GM18511 (cell line): Measurements from ENCODE around the gene ECPAS.
A peak's percentile ranks its signal among the peaks of the same experiment; 100 is the strongest.
"Not testable (repeated sequence)": the region's sequence is repeated elsewhere in the genome, so short reads cannot be mapped to it uniquely, and the experiment has no call there.

Source experiments
- ATAC-seq: cut with Tn5 transposase; IDR thresholded peaks from one replicate; pipeline ENCODE4 v1.9.1; 2021; ENCODE audit warnings: mild to moderate bottlenecking, moderate library complexity; ENCODE audit not compliant: unreplicated experiment

Gene ECPAS

DNA sequence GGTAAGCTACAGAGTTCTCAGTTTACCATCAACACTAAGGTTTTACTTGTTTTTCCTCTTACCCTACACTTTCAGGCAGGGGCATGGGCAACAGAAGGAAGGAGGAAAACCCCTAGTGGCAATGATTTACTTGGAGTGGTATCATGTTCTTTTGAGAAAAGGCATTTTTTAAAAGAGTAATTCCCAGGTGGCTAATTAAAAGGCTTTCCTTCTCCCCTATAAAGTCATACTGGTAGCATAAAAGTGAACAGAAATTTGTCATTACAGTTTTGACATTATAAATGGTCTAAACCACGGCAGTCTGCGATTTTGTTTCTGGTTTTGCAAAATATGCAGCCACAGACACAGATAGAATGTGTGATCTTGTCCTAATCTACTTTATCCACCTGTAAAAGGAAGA lies 123.3 kb downstream of the ECPAS start:
- ATAC-seq = peak; percentile 61

- ATAC-seq = no peak
Observed at GRCh38 chr9:111356481-111357244, 127.5 kb downstream of the ECPAS start.

GRCh38 chr9:111352545-111352944 lies 131.6 kb downstream of the ECPAS start:
- ATAC-seq = no peak

- no peak for ATAC-seq
Observed at GRCh38 chr9:111350556-111350955, 133.6 kb downstream of the ECPAS start.

- no peak for ATAC-seq
Observed at GRCh38 chr9:111349766-111350165, 134.4 kb downstream of the ECPAS start.

DNA sequence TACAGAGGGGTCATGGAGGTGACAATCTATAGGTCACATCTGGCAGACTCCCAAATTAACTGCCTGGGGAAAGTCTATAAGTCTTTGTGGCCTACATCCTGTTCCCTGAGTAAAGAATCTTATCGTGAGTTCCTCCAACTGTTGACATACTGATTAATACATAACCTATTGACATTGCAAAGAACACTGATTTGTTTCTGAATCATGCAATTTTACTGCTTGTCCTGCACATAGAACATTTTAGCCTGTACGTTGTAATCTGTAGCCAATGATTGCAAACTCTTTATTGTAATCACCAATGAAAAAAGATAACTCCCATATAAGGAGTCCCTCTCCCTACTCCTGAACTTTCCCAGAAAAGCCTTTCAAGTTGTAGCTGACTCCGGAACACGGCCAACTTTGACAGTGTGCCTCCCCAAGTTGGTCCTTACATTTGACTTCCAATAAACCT lies 135.3 kb downstream of the ECPAS start:
- ATAC-seq = no peak

- not testable (repeated sequence) for ATAC-seq
Observed at GRCh38 chr9:111334318-111334863, 149.8 kb downstream of the ECPAS start.

- ATAC-seq = no peak
Observed at GRCh38 chr9:111330124-111330523, 154.1 kb downstream of the ECPAS start, which contains the start of gene OR2K2. Gene OR2K2, minus strand, starts transcription at chr9:111330224. Its CDS starts 1,791 bp downstream, at chr9:111328433.

- no peak for ATAC-seq
Observed at GRCh38 chr9:111320631-111321030, 163.6 kb downstream of the ECPAS start.

DNA sequence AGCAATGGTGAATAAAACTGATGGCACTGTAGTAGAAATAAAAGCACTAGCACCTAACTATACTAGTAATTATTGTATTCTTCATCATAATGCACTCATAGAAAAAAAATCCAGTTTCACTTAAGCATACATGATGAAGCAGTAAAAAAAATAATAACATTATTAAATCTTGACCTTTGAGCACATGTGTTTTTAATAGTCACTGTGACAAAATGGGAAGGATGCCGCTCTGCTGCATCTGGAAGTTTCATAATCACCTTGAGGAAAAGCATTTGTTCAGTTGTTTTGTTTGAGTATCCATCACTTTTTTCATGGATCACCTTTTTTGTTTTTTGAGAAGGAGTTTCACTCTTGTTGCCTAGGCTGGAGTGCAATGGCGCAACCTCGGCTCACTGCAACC lies 167.4 kb downstream of the ECPAS start:
- no peak for ATAC-seq
